Stimulated activated CD4-positive, alpha-beta T cell treated with anti-CD3 and anti-CD28 coated beads, TNF-alpha, amount 100 ng/mL, for 4 hours (primary cell): ENCODE measurements around the gene SPRY2.

Experiments
- DNase-seq, 3 experiments: peaks; one replicate each; pipeline ENCODE4 v3.0.0-alpha.2; 2020; ENCODE audit warnings: low read depth in 3 of 3

Gene SPRY2

DNA sequence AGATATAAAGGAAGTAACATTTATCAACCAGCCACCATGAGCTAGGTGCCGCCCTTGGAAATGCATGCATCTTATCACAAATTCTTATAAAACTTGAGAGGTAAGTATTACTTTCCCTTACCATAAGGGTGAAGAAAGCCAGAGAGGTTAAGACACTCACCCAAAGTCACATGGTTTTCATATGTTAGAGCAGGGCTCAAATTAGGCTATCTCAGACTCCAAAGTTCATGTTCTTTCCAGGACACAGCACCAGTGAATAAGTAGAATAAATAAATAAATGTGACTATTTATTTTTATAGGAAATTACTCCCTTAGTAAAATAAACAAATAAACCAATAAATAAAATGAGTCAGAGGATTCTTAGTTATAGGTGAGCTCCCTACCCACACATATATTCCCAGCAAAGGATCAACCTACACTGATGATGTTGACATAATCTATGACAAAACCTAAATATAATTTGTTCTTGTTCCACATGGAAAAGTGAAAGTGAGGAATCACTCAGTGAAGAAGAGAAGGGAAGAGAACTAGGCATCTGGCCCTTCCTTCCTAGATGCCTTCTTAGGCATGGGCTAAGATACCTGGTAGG, 27.2 kb downstream of the SPRY2 start:
- no peak for DNase-seq

DNA sequence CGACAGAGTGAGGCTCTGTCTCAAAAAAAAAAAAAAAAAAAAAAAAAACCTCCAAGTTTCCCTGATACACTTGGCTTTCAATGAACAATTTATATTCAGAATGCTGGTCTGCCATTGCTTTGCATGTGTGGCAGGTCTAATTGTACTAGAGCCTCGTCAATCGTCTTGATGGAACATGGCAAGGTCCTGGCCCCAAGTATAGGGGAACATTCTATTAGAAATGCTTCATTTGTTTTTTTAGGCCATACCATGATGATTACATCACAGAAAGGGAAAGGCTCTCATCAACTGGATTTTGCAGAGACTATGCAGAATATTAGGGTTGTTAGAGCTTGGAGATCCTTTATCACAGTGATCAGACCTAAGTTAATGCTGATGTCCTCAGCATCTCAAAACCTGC, 28.0 kb downstream of the SPRY2 start:
- no peak for DNase-seq

DNA sequence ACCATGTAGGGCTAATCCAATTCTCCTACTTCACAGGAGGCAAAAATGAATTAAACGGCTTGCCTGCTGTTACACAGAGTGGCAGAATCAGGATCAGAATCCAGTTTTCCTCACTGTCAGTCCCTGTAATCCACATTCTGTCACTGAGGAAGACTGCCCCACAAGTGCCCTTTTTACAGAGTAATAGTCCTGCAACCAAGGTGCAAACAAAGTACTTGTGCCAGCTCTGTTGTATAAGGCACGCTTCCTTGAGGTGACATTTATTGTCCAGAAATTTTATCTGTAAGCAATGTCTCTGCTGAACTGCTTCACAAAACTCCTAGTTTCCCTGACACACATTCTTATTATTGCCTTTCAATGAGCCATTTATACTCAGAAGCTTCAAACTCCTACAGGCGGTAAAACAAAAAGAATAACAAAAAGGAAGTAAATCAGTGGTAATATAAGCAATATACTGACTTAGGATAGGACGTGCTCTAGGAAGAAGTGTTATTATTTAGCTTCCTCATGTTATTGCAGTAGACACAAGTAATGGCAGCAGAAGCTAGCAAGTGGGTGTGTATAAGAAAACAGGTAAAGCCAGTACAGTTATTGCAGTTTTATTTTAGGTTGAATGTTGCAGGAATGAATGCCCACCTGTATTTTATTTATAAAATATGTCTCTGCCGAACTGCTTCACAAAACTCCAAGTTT, 28.8 kb downstream of the SPRY2 start:
- DNase-seq: no peak

GRCh38 chr13:80309926-80310325, 31.0 kb downstream of the SPRY2 start:
- DNase-seq: no peak

GRCh38 chr13:80307401-80307987, 33.4 kb downstream of the SPRY2 start:
- no peak for DNase-seq

- no peak for DNase-seq
Measured at GRCh38 chr13:80306337-80306972, 34.5 kb downstream of the SPRY2 start.

DNA sequence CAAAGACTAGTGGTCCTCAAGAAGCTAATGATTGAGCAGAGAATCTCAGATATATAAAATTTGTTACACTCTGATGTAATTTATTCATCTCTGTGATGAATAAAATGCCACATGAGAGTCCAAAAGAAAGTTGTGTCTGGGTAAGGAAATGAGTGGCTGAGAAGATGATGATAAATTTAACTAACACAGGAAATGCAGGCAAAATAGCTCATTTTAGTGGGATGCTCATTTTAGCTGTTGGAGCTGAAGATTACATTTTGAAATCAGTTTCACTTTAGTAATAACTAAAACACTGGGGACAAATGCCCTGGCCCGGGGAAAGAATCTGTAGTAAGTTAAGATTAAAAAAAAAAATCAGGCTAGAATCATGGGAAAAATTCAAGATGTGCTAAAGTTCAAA, 35.2 kb downstream of the SPRY2 start:
- DNase-seq: no peak

DNA sequence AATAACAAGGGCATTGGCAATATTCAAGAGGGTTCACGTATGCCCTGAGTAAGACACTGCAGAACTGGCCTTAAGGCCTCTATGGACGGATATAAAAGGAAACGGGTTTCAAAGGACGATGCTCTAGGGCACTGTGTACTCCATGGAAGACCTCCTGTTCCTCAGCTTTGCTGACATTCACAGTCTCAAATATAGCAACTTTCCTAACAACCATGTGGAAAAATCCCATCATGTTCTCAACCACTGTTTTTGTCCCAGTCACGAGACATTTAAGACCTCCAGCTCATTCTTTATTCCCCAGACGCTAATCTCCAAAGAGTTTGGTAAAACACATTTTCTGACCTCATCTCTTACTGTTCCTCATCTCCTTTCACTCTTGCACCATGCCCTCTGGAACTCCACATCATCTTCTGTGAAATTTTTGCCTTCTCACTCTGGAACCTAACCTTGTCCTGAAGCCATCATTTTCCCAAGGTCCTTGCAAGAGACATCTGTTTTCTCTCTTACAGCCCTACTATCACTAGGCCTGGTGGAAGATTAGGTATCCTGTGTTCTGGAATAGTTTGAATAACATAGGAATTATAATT, 37.6 kb downstream of the SPRY2 start:
- DNase-seq: no peak

GRCh38 chr13:80299046-80299445, 41.9 kb downstream of the SPRY2 start:
- no peak for DNase-seq

GRCh38 chr13:80297503-80297902, 43.4 kb downstream of the SPRY2 start:
- no peak for DNase-seq

DNA sequence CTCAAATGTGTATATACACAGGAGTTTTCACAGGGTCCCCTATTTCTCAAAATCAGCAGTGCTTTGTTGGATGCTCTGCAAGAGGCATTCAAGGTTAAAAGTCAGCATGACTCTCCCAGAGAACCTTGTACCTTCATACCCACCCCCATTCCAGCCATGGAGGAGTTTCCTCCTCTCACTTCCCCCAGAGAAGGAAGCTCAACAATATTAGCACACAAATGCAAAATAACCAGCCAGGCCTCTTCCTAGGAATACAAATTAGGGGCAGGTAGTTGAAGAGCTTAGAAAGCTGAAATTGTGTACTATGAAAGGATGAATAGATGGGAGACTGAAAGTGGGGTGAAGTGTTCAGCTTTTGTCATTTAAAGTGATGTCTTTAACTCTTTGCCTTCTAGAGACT, 43.8 kb downstream of the SPRY2 start:
- no peak for DNase-seq

GRCh38 chr13:80296638-80297037, 44.3 kb downstream of the SPRY2 start:
- DNase-seq: no peak

DNA sequence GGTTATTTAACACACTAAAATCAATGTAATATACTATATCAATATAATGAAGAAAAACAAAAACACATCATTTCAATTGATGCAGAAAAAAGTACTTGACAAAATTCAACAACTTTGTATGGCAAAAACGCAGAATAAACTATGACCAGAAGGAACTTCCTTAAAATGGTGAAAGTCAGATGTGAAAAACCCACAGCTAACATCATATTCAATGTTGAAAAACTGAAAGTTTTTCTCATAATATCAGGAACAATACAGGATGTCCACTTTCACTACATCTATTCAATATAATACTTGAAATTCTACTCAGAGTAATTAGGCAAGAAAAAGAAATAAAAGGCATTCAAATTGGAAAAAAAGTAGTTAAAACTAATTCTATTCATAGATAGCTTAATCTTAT, 50.3 kb downstream of the SPRY2 start:
- DNase-seq: no peak
